ENCODE measurements around the gene CNPY1.

Gene CNPY1

GRCh38 chr7:155455776-155456737 lies 90.3 kb downstream of the CNPY1 start:
- no peak for DNase-seq (ENCODE audit: low read depth in 2 of 2)

- DNase-seq (ENCODE audit: low read depth in 2 of 2): no peak
Measured at GRCh38 chr7:155455132-155455693, 91.1 kb downstream of the CNPY1 start.

GRCh38 chr7:155454183-155455112 lies 91.9 kb downstream of the CNPY1 start:
- no peak for DNase-seq (ENCODE audit: low read depth in 2 of 2)

DNA sequence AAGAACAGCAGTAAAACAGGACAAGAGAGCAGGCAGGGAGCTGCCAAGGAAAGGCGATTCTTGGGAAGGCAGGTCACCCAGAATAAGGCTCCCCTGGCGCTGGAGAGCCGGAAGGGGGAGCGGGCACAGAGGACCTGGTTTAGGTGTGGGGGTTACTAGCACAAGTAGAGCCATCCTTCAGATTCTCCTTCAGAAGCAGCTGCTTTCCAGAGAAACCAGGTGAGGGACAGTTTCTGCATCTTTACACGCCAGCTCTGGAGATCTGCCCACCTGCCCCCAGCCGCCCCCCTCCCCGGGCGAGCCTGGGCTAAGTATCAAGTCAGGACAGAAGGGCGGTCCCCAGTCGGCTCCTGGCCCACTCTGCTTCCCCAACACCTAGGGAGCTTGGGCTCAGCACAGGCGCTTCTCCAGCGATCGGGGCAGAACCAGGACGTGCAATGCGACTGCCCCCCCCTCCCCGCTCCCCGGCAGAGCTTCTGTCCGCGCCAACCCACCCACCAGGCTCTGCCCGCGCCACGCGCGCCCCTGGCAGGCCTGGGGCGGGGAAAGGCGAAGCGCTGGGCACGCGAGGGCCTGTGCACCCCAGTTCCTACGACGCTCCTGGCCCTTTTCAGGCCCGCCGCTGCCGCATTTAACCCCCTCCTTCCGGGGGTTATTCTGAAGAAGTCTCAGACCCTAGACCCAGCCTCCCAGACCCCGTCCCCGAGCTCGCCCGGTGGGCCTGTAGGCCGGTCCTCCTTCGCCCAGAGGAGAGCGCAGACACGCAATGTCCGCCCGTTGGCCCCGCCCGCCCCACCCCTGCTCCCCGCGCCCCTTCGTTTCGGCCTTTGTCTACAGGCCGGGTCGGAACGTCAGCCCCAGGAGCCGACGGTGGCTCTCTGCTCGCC lies 92.8 kb downstream of the CNPY1 start:
- no peak for DNase-seq (ENCODE audit: low read depth in 2 of 2)

GRCh38 chr7:155452505-155453295 lies 93.7 kb downstream of the CNPY1 start:
- DNase-seq (ENCODE audit: low read depth in 2 of 2): no peak

DNA sequence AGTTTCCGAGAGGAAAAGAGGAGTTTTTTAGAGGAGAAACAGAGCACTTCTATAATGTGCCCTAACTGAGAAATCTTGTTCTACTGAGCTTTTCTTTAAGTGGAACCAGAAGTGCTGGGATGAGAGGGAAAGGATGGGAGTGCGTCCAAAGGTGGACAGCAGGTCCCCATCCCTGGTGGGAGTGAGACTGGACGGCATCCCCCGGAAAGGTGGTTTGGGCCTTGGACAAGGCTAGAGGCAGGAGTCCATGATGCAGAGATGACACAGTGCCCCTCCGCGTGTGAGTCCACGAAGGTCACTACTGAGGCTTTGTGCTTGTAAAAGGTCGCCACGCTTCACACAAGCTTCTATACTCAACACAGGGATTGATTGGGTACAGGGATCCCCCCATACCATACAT lies 94.5 kb downstream of the CNPY1 start:
- DNase-seq (ENCODE audit: low read depth in 2 of 2): no peak

All from fibroblast of skin of left biceps (primary cell).